KMS-11 (cell line): ENCODE results near the gene CASK.
"Not testable (repeated sequence)": the region's sequence is repeated elsewhere in the genome, so short reads cannot be mapped to it uniquely, and the experiment has no call there.

ENCODE experiments used
- H2AFZ ChIP-seq: fragments of 200-600 bp; sonication (generic); 2 replicates; pipeline ENCODE4 v1.6.1; 2016; ENCODE audit warnings: antibody characterized with exemption, mixed run types, low read depth
- H3K27ac ChIP-seq: fragments of 200-600 bp; sonication (generic); 2 replicates; pipeline ENCODE4 v1.6.1; 2016; ENCODE audit warnings: mild to moderate bottlenecking, mixed run types
- H3K27me3 ChIP-seq: fragments of 200-600 bp; sonication (generic); 2 replicates; pipeline ENCODE4 v1.6.1; 2017; ENCODE audit warnings: mild to moderate bottlenecking, low read depth, mixed run types, moderate library complexity; ENCODE audit not compliant: insufficient read depth
- H3K36me3 ChIP-seq: fragments of 200-600 bp; sonication (generic); 2 replicates; pipeline ENCODE4 v1.6.1; 2017; ENCODE audit warnings: mild to moderate bottlenecking, mixed run types; ENCODE audit not compliant: insufficient read depth
- H3K4me1 ChIP-seq: fragments of 200-600 bp; sonication (generic); 2 replicates; pipeline ENCODE4 v1.6.1; 2016; ENCODE audit warnings: mild to moderate bottlenecking, low read depth, mixed run types; ENCODE audit not compliant: poor library complexity, severe bottlenecking
- H3K4me2 ChIP-seq: fragments of 200-600 bp; sonication (generic); 2 replicates; pipeline ENCODE4 v1.7.0; 2016; ENCODE audit warnings: mild to moderate bottlenecking, mixed run types
- H3K4me3 ChIP-seq: fragments of 200-600 bp; sonication (generic); IDR thresholded peaks from 2 replicates; pipeline ENCODE4 v1.6.1; 2017; ENCODE audit warnings: low read depth, low read length, mixed read lengths; ENCODE audit not compliant: insufficient read depth
- H3K79me2 ChIP-seq: fragments of 200-600 bp; sonication (generic); 2 replicates; pipeline ENCODE4 v1.6.1; 2016; ENCODE audit warnings: low read depth, mixed run types; ENCODE audit not compliant: insufficient read depth
- H3K9ac ChIP-seq: fragments of 200-600 bp; sonication (generic); 2 replicates; pipeline ENCODE4 v1.6.1; 2016; ENCODE audit warnings: mild to moderate bottlenecking, mixed run types
- H4K20me1 ChIP-seq: fragments of 200-600 bp; sonication (generic); 2 replicates; pipeline ENCODE4 v1.6.1; 2016; ENCODE audit warnings: mild to moderate bottlenecking, mixed run types; ENCODE audit not compliant: insufficient read depth
- CTCF ChIP-seq: fragments of 200-600 bp; sonication (generic); conservative IDR thresholded peaks from 2 replicates; pipeline ENCODE4 v1.6.1; 2017; ENCODE audit warnings: low read depth, mild to moderate bottlenecking, antibody characterized with exemption, low read length, moderate library complexity, mixed read lengths

CASK gene

GRCh38 chrX:41677183-41678060, 245.9 kb downstream of the CASK start:
- Histone ChIP-seq H3K27ac (no peak overlapping the region), H2AFZ (no peak overlapping the region), H3K36me3 (no peaks in the 10 kb centered on the region), H3K79me2 (no peaks in the 10 kb centered on the region), H3K4me2 (no peak overlapping the region), H3K9ac (no peak overlapping the region), H3K4me3 (no peak overlapping the region), H3K4me1 (no peaks in the 10 kb centered on the region), H3K27me3 (no peaks in the 10 kb centered on the region), H4K20me1 (no peaks in the 10 kb centered on the region)
- no peak for TF ChIP-seq CTCF

GRCh38 chrX:41676361-41676760, 247.0 kb downstream of the CASK start:
- H3K79me2 ChIP-seq, H3K4me3 ChIP-seq, H3K27me3 ChIP-seq, H3K27ac ChIP-seq, H4K20me1 ChIP-seq, H3K4me1 ChIP-seq, H3K36me3 ChIP-seq, H3K9ac ChIP-seq, H2AFZ ChIP-seq, H3K4me2 ChIP-seq: not testable (repeated sequence)

- TF ChIP-seq CTCF, result no peak
These were observed 250.7 kb downstream of the CASK start for GRCh38 chrX:41672643-41673042.

GRCh38 chrX:41671082-41671481, 252.3 kb downstream of the CASK start:
- Histone ChIP-seq H3K4me2 (no peak overlapping the region), H3K36me3 (no peaks in the 10 kb centered on the region), H3K27me3 (no peaks in the 10 kb centered on the region), H3K4me1 (peaks cover 18% of the 10 kb centered on the region), H3K27ac (no peak overlapping the region), H4K20me1 (no peaks in the 10 kb centered on the region), H3K9ac (no peak overlapping the region), H3K4me3 (no peak overlapping the region), H2AFZ (no peak overlapping the region), H3K79me2 (no peaks in the 10 kb centered on the region)
- no peak for TF ChIP-seq CTCF

More at GRCh38 chrX:41672643-41673042, 250.7 kb downstream of the CASK start:
- Histone ChIP-seq H3K27ac (no peak overlapping the region), H3K9ac (no peak overlapping the region), H3K79me2 (no peaks in the 10 kb centered on the region), H3K36me3 (no peaks in the 10 kb centered on the region), H2AFZ (no peak overlapping the region), H3K4me1 (peaks cover 2% of the 10 kb centered on the region), H3K4me3 (no peak overlapping the region), H3K27me3 (no peaks in the 10 kb centered on the region), H4K20me1 (no peaks in the 10 kb centered on the region), H3K4me2 (no peak overlapping the region)

GRCh38 chrX:41670112-41670511, 253.2 kb downstream of the CASK start:
- Histone ChIP-seq H3K27me3 (no peaks in the 10 kb centered on the region), H3K4me1 (peaks cover 27% of the 10 kb centered on the region), H3K4me3 (no peak overlapping the region), H3K4me2 (no peak overlapping the region), H4K20me1 (no peaks in the 10 kb centered on the region), H2AFZ (no peak overlapping the region), H3K27ac (no peak overlapping the region), H3K36me3 (no peaks in the 10 kb centered on the region), H3K9ac (no peak overlapping the region), H3K79me2 (no peaks in the 10 kb centered on the region)
- no peak for TF ChIP-seq CTCF
